WTC11 (cell line): Measurements from ENCODE around the gene TMCO1. TPM values are rescaled to one million over a fixed set of nuclear protein-coding genes. Genes with fewer than 3 reads are reported as not detected.

Experiments used
- ATAC-seq: fragments of 200-7000 bp; cut with Tn5 transposase; 2 replicates; pipeline ENCODE4 v1.10.0; 2021; ENCODE audit warnings: mild to moderate bottlenecking, moderate library complexity
- CTCF ChIA-PET: fragments of 300-600 bp; sonication (Branson Sonifier 250); formaldehyde crosslinking; loops from one replicate; lab custom pipeline; 2021; ENCODE audit warnings: antibody characterized with exemption; lab: Charles Lee
- POLR2A ChIA-PET: fragments of 350-600 bp; sonication (Branson Sonifier 250); formaldehyde crosslinking; loops from one replicate; lab custom pipeline; 2021; ENCODE audit warnings: antibody characterized with exemption; lab: Charles Lee
- DNase-seq: peaks from one replicate; pipeline ENCODE4 v3.0.0; 2021; ENCODE audit warnings: low spot score
- H3K27ac Mint-ChIP-seq: 2 replicates; pipeline ENCODE4 v1.8.0; 2021; ENCODE audit warnings: mixed read lengths
- H3K27me3 Mint-ChIP-seq: 2 replicates; pipeline ENCODE4 v1.8.0; 2021; ENCODE audit warnings: low read depth, mild to moderate bottlenecking, moderate library complexity, mixed read lengths
- H3K36me3 Mint-ChIP-seq: 2 replicates; pipeline ENCODE4 v1.8.0; 2021; ENCODE audit warnings: mixed read lengths
- H3K4me1 Mint-ChIP-seq: 2 replicates; pipeline ENCODE4 v1.8.0; 2022; ENCODE audit warnings: mixed read lengths
- H3K4me3 Mint-ChIP-seq: 2 replicates; pipeline ENCODE4 v1.8.0; 2021; ENCODE audit warnings: mild to moderate bottlenecking, moderate library complexity, mixed read lengths
- H3K9me3 Mint-ChIP-seq: 2 replicates; pipeline ENCODE4 v1.8.0; 2021; ENCODE audit warnings: mixed read lengths
- CBFB ChIP-seq: sonication (generic); formaldehyde crosslinking; IDR thresholded peaks from 2 replicates; pipeline ENCODE4 v1.8.1; 2022; ENCODE audit warnings: mild to moderate bottlenecking, low read depth, missing genetic modification reagents
- ESRRA ChIP-seq: sonication (generic); formaldehyde crosslinking; IDR thresholded peaks from 2 replicates; pipeline ENCODE4 v1.8.1; 2022; ENCODE audit warnings: mild to moderate bottlenecking, missing genetic modification reagents, borderline replicate concordance
- ETV6 ChIP-seq: sonication (generic); formaldehyde crosslinking; IDR thresholded peaks from 2 replicates; pipeline ENCODE4 v1.8.1; 2022; ENCODE audit warnings: mild to moderate bottlenecking, missing genetic modification reagents
- GRHL2 ChIP-seq: fragments of 250-450 bp; sonication (Bioruptor Pico); IDR thresholded peaks from 2 replicates; pipeline ENCODE4 v1.8.0; 2022; ENCODE audit warnings: mild to moderate bottlenecking, moderate library complexity; ENCODE audit not compliant: insufficient replicate concordance, severe bottlenecking
- IRF2 ChIP-seq: sonication (generic); formaldehyde crosslinking; IDR thresholded peaks from 2 replicates; pipeline ENCODE4 v1.8.0; 2022; ENCODE audit warnings: low read depth, missing genetic modification reagents, borderline replicate concordance
- MYBL2 ChIP-seq: sonication (generic); formaldehyde crosslinking; IDR thresholded peaks from 2 replicates; pipeline ENCODE4 v1.8.1; 2023; ENCODE audit warnings: mild to moderate bottlenecking, moderate library complexity, missing genetic modification reagents
- NFATC4 ChIP-seq: fragments of 250-450 bp; sonication (Bioruptor Pico); IDR thresholded peaks from 2 replicates; pipeline ENCODE4 v1.9.0; 2021; ENCODE audit warnings: mild to moderate bottlenecking
- TCF7 ChIP-seq: sonication (generic); formaldehyde crosslinking; IDR thresholded peaks from 2 replicates; pipeline ENCODE4 v1.8.0; 2022; ENCODE audit warnings: mild to moderate bottlenecking, low read depth, missing genetic modification reagents, moderate library complexity
- TP53 ChIP-seq: sonication (generic); formaldehyde crosslinking; IDR thresholded peaks from 2 replicates; pipeline ENCODE4 v1.8.1; 2023; ENCODE audit warnings: mild to moderate bottlenecking, missing genetic modification reagents
- ZBTB21 ChIP-seq: sonication (generic); formaldehyde crosslinking; IDR thresholded peaks from 2 replicates; pipeline ENCODE4 v1.8.1; 2023; ENCODE audit warnings: mild to moderate bottlenecking, missing genetic modification reagents, borderline replicate concordance
- ZNF121 ChIP-seq: sonication (generic); formaldehyde crosslinking; IDR thresholded peaks from 2 replicates; pipeline ENCODE4 v1.8.0; 2023; ENCODE audit warnings: missing genetic modification reagents
- ZNF219 ChIP-seq: sonication (generic); formaldehyde crosslinking; IDR thresholded peaks from 2 replicates; pipeline ENCODE4 v1.8.0; 2023; ENCODE audit warnings: missing genetic modification reagents, mild to moderate bottlenecking, borderline replicate concordance
- ZNF416 ChIP-seq: fragments of 250-450 bp; sonication (Bioruptor Pico); IDR thresholded peaks from 2 replicates; pipeline ENCODE4 v1.9.0; 2021; ENCODE audit warnings: mild to moderate bottlenecking, inconsistent platforms
- ZNF671 ChIP-seq: fragments of 250-450 bp; sonication (Bioruptor Pico); IDR thresholded peaks from 2 replicates; pipeline ENCODE4 v1.8.0; 2021; ENCODE audit warnings: mild to moderate bottlenecking
- total RNA-seq: library from RNA; stranded (reverse); gene quantifications from 3 replicates; pipeline ENCODE4 v1.2.3, GENCODE V29; 2021
- TF ChIP-seq, protein P1 (sequence below): fragments of 200-600 bp; IDR thresholded peaks from 2 replicates; pipeline ENCODE4 v1.8.0; 2022; ENCODE audit warnings: antibody characterized with exemption
- TF ChIP-seq, protein P2 (sequence below): sonication (generic); formaldehyde crosslinking; IDR thresholded peaks from 2 replicates; pipeline ENCODE4 v1.8.1; 2022; ENCODE audit warnings: low read depth, mild to moderate bottlenecking, moderate library complexity, missing genetic modification reagents, borderline replicate concordance
- TF ChIP-seq, protein P3 (sequence below): sonication (generic); formaldehyde crosslinking; IDR thresholded peaks from 2 replicates; pipeline ENCODE4 v1.8.0; 2023; ENCODE audit warnings: mild to moderate bottlenecking, missing genetic modification reagents
- TF ChIP-seq, protein P4 (sequence below): fragments of 250-450 bp; sonication (Bioruptor Pico); IDR thresholded peaks from 2 replicates; pipeline ENCODE4 v1.8.0; 2021; ENCODE audit warnings: mild to moderate bottlenecking
- TF ChIP-seq, protein P5 (sequence below): sonication (generic); formaldehyde crosslinking; IDR thresholded peaks from 2 replicates; pipeline ENCODE4 v1.8.1; 2023; ENCODE audit warnings: mild to moderate bottlenecking, missing genetic modification reagents
- TF ChIP-seq, protein P6 (sequence below): sonication (generic); formaldehyde crosslinking; IDR thresholded peaks from 2 replicates; pipeline ENCODE4 v1.8.1; 2022; ENCODE audit warnings: mild to moderate bottlenecking, moderate library complexity, missing genetic modification reagents
- TF ChIP-seq, protein P7 (sequence below): sonication (generic); formaldehyde crosslinking; IDR thresholded peaks from 2 replicates; pipeline ENCODE4 v1.8.1; 2023; ENCODE audit warnings: mild to moderate bottlenecking, moderate library complexity, missing genetic modification reagents
- TF ChIP-seq, protein P8 (sequence below): sonication (generic); formaldehyde crosslinking; IDR thresholded peaks from 2 replicates; pipeline ENCODE4 v1.8.0; 2023; ENCODE audit warnings: missing genetic modification reagents
- TF ChIP-seq, protein P9 (sequence below): fragments of 250-450 bp; sonication (Bioruptor Pico); IDR thresholded peaks from 2 replicates; pipeline ENCODE4 v1.9.0; 2021; ENCODE audit warnings: mild to moderate bottlenecking

The TMCO1 gene
- total RNA-seq, 1 experiment from 2014 or later = 52.8 TPM

DNA sequence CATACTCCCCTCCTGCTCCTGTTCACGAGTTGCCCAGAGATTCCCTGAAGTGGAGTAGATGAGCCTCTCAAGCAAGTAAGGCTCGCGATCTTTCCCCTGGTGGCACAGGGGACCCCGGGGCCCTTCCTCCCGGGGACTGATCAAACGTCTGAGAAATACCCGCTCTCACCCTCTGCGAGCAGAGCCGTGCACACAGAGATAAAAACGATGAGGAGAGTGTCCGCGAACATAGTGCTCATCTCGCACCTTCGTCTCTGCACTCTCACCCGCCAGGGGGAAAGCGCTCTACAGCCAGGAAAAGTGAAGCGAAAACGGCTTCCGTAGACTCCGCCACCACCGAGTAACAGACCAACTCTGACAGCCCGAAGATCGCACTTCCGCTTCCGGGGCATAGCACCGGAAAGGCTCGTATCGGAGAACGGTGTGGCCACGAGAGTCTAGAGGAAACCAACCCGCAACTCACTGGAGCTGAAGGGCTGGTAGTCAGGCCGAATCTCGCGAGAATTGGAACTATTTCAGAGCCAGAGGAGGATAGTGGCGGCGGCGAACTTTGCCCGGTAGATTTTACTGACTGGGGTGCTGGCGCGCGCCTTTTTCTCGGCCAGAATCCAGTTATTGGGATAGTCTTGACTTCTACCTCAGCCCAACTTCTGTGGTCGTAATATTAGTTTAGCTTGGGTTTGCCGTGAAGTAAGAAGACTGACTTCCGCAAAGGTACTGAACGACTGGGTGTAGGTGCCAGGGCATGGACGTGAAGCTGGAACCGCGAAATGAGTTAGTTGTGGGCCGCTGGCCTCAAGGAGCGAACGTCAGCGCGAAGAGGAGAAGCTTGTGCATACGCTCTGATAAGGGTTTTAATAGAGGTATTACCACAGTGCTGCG lies at the start of gene TMCO1 (continued):
- no peak for TF ChIP-seq ZBTB21 (CRISPR knock-in tag)
- peak; percentile 59; the same call in 1 of the 2 replicates for TF ChIP-seq MYBL2 (CRISPR knock-in tag)
- no peak for TF ChIP-seq ZNF416
- TF ChIP-seq IRF2 = no peak
- TF ChIP-seq TP53 (CRISPR knock-in tag) = no peak
- TF ChIP-seq, protein P1, sequence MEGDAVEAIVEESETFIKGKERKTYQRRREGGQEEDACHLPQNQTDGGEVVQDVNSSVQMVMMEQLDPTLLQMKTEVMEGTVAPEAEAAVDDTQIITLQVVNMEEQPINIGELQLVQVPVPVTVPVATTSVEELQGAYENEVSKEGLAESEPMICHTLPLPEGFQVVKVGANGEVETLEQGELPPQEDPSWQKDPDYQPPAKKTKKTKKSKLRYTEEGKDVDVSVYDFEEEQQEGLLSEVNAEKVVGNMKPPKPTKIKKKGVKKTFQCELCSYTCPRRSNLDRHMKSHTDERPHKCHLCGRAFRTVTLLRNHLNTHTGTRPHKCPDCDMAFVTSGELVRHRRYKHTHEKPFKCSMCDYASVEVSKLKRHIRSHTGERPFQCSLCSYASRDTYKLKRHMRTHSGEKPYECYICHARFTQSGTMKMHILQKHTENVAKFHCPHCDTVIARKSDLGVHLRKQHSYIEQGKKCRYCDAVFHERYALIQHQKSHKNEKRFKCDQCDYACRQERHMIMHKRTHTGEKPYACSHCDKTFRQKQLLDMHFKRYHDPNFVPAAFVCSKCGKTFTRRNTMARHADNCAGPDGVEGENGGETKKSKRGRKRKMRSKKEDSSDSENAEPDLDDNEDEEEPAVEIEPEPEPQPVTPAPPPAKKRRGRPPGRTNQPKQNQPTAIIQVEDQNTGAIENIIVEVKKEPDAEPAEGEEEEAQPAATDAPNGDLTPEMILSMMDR = no peak
- TF ChIP-seq, protein P2, sequence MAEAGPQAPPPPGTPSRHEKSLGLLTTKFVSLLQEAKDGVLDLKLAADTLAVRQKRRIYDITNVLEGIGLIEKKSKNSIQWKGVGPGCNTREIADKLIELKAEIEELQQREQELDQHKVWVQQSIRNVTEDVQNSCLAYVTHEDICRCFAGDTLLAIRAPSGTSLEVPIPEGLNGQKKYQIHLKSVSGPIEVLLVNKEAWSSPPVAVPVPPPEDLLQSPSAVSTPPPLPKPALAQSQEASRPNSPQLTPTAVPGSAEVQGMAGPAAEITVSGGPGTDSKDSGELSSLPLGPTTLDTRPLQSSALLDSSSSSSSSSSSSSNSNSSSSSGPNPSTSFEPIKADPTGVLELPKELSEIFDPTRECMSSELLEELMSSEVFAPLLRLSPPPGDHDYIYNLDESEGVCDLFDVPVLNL (CRISPR knock-in tag) = no peak
- TF ChIP-seq, protein P3, sequence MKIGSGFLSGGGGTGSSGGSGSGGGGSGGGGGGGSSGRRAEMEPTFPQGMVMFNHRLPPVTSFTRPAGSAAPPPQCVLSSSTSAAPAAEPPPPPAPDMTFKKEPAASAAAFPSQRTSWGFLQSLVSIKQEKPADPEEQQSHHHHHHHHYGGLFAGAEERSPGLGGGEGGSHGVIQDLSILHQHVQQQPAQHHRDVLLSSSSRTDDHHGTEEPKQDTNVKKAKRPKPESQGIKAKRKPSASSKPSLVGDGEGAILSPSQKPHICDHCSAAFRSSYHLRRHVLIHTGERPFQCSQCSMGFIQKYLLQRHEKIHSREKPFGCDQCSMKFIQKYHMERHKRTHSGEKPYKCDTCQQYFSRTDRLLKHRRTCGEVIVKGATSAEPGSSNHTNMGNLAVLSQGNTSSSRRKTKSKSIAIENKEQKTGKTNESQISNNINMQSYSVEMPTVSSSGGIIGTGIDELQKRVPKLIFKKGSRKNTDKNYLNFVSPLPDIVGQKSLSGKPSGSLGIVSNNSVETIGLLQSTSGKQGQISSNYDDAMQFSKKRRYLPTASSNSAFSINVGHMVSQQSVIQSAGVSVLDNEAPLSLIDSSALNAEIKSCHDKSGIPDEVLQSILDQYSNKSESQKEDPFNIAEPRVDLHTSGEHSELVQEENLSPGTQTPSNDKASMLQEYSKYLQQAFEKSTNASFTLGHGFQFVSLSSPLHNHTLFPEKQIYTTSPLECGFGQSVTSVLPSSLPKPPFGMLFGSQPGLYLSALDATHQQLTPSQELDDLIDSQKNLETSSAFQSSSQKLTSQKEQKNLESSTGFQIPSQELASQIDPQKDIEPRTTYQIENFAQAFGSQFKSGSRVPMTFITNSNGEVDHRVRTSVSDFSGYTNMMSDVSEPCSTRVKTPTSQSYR = no peak
- no peak for TF ChIP-seq ESRRA (CRISPR knock-in tag)
- no peak for TF ChIP-seq ZNF671
- TF ChIP-seq GRHL2 (CRISPR knock-in tag) = no peak
- TF ChIP-seq ZNF121 = no peak
- TF ChIP-seq, protein P4, sequence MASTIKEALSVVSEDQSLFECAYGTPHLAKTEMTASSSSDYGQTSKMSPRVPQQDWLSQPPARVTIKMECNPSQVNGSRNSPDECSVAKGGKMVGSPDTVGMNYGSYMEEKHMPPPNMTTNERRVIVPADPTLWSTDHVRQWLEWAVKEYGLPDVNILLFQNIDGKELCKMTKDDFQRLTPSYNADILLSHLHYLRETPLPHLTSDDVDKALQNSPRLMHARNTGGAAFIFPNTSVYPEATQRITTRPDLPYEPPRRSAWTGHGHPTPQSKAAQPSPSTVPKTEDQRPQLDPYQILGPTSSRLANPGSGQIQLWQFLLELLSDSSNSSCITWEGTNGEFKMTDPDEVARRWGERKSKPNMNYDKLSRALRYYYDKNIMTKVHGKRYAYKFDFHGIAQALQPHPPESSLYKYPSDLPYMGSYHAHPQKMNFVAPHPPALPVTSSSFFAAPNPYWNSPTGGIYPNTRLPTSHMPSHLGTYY (CRISPR knock-in tag) = no peak
- TF ChIP-seq, protein P5, sequence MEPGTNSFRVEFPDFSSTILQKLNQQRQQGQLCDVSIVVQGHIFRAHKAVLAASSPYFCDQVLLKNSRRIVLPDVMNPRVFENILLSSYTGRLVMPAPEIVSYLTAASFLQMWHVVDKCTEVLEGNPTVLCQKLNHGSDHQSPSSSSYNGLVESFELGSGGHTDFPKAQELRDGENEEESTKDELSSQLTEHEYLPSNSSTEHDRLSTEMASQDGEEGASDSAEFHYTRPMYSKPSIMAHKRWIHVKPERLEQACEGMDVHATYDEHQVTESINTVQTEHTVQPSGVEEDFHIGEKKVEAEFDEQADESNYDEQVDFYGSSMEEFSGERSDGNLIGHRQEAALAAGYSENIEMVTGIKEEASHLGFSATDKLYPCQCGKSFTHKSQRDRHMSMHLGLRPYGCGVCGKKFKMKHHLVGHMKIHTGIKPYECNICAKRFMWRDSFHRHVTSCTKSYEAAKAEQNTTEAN = no peak
- TF ChIP-seq TCF7 (CRISPR knock-in tag) = no peak

DNA sequence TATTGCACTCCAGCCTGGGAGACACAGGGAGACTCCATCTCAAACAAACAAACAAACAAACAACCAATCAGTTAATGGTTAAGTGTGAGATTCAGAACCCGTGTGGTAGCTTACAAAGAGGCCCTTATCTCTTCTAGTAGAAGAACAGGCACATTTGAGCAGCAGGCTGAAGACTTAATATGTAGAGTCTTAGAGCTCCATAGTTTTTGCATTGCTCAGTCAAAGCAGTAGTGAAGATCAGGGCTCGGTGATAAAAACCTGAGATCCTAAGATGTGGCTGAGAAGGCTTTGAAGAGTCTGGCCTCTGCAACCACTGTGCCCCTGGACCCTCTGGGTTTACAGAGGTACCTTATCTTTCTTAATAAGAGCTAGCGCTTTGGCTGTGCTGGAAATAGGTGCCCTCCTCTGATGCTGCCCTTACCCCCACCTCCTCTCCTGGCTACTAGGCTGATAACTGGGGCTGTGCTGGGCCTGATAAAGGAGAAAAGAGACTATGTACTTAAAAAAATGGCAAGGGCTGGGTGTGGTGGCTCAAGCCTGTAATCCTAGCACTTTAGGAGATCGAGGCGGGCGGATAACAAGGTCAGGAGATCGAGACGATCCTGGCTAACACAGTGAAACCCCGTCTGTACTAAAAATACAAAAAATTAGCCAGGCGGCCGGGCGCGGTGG lies 48.3 kb upstream of the TMCO1 start:
- Mint-ChIP-seq H3K27ac (no peak overlapping the region), H3K27me3 (no peaks in the 10 kb centered on the region; the same call in 1 of the 2 replicates), H3K4me3 (no peak overlapping the region), H3K36me3 (no peaks in the 10 kb centered on the region), H3K4me1 (no peaks in the 10 kb centered on the region), H3K9me3 (0 out of 2 replicates have a peak, but pooled peaks cover 3% of the 10 kb centered on the region)
- ATAC-seq (no peak), DNase-seq (no peak)
- POLR2A ChIA-PET = no interaction called here
- CTCF ChIA-PET = interaction anchor here (0.7 to 1.1 kb wide), 2 partner anchors 12 to 44 kb away, joined by 3 read pairs; no protein-coding TSS in a partner anchor
- TF ChIP-seq ETV6 (CRISPR knock-in tag) = no peak
- TF ChIP-seq, protein P6, sequence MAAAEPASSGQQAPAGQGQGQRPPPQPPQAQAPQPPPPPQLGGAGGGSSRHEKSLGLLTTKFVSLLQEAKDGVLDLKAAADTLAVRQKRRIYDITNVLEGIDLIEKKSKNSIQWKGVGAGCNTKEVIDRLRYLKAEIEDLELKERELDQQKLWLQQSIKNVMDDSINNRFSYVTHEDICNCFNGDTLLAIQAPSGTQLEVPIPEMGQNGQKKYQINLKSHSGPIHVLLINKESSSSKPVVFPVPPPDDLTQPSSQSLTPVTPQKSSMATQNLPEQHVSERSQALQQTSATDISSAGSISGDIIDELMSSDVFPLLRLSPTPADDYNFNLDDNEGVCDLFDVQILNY (CRISPR knock-in tag) = no peak
- no peak for TF ChIP-seq NFATC4 (CRISPR knock-in tag)
- TF ChIP-seq, protein P7, sequence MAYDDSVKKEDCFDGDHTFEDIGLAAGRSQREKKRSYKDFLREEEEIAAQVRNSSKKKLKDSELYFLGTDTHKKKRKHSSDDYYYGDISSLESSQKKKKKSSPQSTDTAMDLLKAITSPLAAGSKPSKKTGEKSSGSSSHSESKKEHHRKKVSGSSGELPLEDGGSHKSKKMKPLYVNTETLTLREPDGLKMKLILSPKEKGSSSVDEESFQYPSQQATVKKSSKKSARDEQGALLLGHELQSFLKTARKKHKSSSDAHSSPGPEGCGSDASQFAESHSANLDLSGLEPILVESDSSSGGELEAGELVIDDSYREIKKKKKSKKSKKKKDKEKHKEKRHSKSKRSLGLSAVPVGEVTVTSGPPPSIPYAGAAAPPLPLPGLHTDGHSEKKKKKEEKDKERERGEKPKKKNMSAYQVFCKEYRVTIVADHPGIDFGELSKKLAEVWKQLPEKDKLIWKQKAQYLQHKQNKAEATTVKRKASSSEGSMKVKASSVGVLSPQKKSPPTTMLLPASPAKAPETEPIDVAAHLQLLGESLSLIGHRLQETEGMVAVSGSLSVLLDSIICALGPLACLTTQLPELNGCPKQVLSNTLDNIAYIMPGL = no peak
- no peak for TF ChIP-seq CBFB (CRISPR knock-in tag)
- TF ChIP-seq, protein P8, sequence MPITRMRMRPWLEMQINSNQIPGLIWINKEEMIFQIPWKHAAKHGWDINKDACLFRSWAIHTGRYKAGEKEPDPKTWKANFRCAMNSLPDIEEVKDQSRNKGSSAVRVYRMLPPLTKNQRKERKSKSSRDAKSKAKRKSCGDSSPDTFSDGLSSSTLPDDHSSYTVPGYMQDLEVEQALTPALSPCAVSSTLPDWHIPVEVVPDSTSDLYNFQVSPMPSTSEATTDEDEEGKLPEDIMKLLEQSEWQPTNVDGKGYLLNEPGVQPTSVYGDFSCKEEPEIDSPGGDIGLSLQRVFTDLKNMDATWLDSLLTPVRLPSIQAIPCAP = no peak
- no peak for TF ChIP-seq GRHL2 (CRISPR knock-in tag)
- TF ChIP-seq ZNF219 (CRISPR knock-in tag) = no peak
- TF ChIP-seq, protein P9, sequence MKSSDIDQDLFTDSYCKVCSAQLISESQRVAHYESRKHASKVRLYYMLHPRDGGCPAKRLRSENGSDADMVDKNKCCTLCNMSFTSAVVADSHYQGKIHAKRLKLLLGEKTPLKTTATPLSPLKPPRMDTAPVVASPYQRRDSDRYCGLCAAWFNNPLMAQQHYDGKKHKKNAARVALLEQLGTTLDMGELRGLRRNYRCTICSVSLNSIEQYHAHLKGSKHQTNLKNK (CRISPR knock-in tag) = no peak
